ENCODE measurements around the gene LAMA2. TPM values are rescaled to one million over a fixed set of nuclear protein-coding genes. Genes with fewer than 3 reads are reported as not detected.

The LAMA2 gene
- total RNA-seq, 1 experiment from 2014 or later: 8.2 TPM

- no peaks in the 10 kb centered on the region for H4K20me1 ChIP-seq (ENCODE audit: insufficient read depth)
These were observed 190.9 kb downstream of the LAMA2 start for GRCh38 chr6:129073691-129074395.

More at GRCh38 chr6:129073691-129074395, 190.9 kb downstream of the LAMA2 start:
- no peaks in the 10 kb centered on the region for H3K79me2 ChIP-seq (ENCODE audit: insufficient read depth, low read length)
- H3K36me3 ChIP-seq (ENCODE audit: control insufficient read depth in 1 of 2, insufficient read depth in 2 of 2, low read length in 2 of 2): no peaks in the 10 kb centered on the region
- no peak overlapping the region for H3K27ac ChIP-seq (ENCODE audit: low read depth, low read length)
- H3K9me3 ChIP-seq (ENCODE audit: control insufficient read depth in 1 of 2, insufficient read depth in 1 of 2, low read depth in 1 of 2, low read length in 2 of 2): no peaks in the 10 kb centered on the region
- peak overlapping the region; percentile 38 for H2AFZ ChIP-seq (ENCODE audit: low read depth, low read length, poor library complexity, severe bottlenecking)
- CTCF ChIA-PET: no interaction called here
- BruUV-seq (replicated peaks): no TSS peak
- no peaks in the 10 kb centered on the region for H3K27me3 ChIP-seq (ENCODE audit: insufficient read depth, low read length)
- TF ChIP-seq YY1 (IDR thresholded peaks at IDR 0.05; ENCODE audit: extremely low read depth, insufficient replicate concordance, low read depth, low read length) (no peak), MAX (IDR thresholded peaks at IDR 0.05) (no peak), REST (IDR thresholded peaks at IDR 0.05; ENCODE audit: low read depth) (no peak), ELF1 (IDR thresholded peaks at IDR 0.05; ENCODE audit: borderline replicate concordance, low read depth) (no peak), ZFX (IDR thresholded peaks at IDR 0.05) (no peak), EGR1 (IDR thresholded peaks at IDR 0.05; ENCODE audit: low read depth) (no peak), ATF3 (IDR thresholded peaks at IDR 0.05) (no peak)
- H3K9me2 ChIP-seq (ENCODE audit: insufficient read depth): no peaks in the 10 kb centered on the region
- ATAC-seq (no peak), DNase-seq (ENCODE audit: low read depth, low spot score) (no peak)
- POLR2A ChIA-PET: no interaction called here
- no peaks in the 10 kb centered on the region for H3K4me1 ChIP-seq (ENCODE audit: control insufficient read depth in 1 of 2, insufficient read depth in 2 of 2, low read length in 2 of 2)
- H3K4me2 ChIP-seq (ENCODE audit: low read length): no peak overlapping the region
- no peak overlapping the region for H3K9ac ChIP-seq (ENCODE audit: low read length)
- RAD21 ChIA-PET (ENCODE audit: low non-redundant PET in 1 of 2, low total read pairs in 2 of 2, uncharacterized antibody in 2 of 2, unreplicated experiment in 2 of 2): no interaction called here
- no peak overlapping the region for H3K4me3 ChIP-seq (replicated peaks in 1 of 2; ENCODE audit: low read depth in 1 of 2, low read length in 2 of 2)
- intact Hi-C loops (cut with micrococcal nuclease): no loop called here
